Pancreas (tissue), 10 donors: ENCODE measurements around the gene GGCT. TPM values are rescaled to one million over a fixed set of nuclear protein-coding genes. Genes with fewer than 3 reads are reported as not detected.

ENCODE experiments used
- ATAC-seq, 4 donors: fragments of 200-7000 bp; cut with Tn5 transposase; one replicate each; pipeline versions ENCODE4 v1.8.0 to v1.9.1; 2020; ENCODE audit warnings: mild to moderate bottlenecking in 4 of 4, moderate library complexity in 4 of 4
- DNase-seq, 6 donors: peaks; one replicate each; pipeline ENCODE4 v3.0.0-alpha.2; 2020
- FAIRE-seq: peaks from 2 replicates; lab custom pipeline; 2012; peaks lifted over from hg19 to GRCh38; lab: Jason Lieb, UNC
- H3K27ac ChIP-seq, 4 donors: fragments of 200-600 bp; sonication (generic); 1 replicate in 3 of 4; 2 replicates in 1 of 4; pipeline versions ENCODE4 v1.5.0 to v1.8.0; 2020
- H3K27me3 ChIP-seq, 4 donors: fragments of 200-600 bp; one replicate each; pipeline ENCODE4 v1.8.0; 2021
- H3K36me3 ChIP-seq, 3 donors: fragments of 200-600 bp; sonication (generic) in 1 of 3; one replicate each; pipeline versions ENCODE4 v1.5.0 to v1.8.0; 2020 to 2021
- H3K4me1 ChIP-seq, 3 donors: fragments of 200-600 bp; one replicate each; pipeline ENCODE4 v1.8.0; 2021
- H3K4me3 ChIP-seq, 4 donors: fragments of 200-600 bp; sonication (generic) in 2 of 4; one replicate each; pipeline versions ENCODE4 v1.5.0 to v1.8.0; 2020 to 2021
- H3K9me3 ChIP-seq, 4 donors: fragments of 200-600 bp; one replicate each; pipeline ENCODE4 v1.8.0; 2021
- CTCF ChIP-seq, 4 donors: fragments of 200-600 bp; sonication (generic) in 3 of 4; IDR thresholded peaks; one replicate each; pipeline versions ENCODE4 v1.5.0 to v1.8.0; 2021; ENCODE audit warnings: antibody characterized with exemption in 4 of 4
- WGBS, 2 donors: extraction: QIAGEN DNeasy Blood & Tissue Kit; methylation state at CpG; one replicate each; pipeline ENCODE4 v1.1.7; 2013; 5-methylcytosine and 5-hydroxymethylcytosine counted together
- intact Hi-C, 3 donors: fragments of 100-400 bp; cut with DNase I; formaldehyde crosslinking; loops; one replicate each; pipeline versions ENCODE4 v1.11.1 to v1.14.2; 2022
- polyA plus RNA-seq, 2 donors: library from polyadenylated mRNA; stranded (reverse); fragments of 200-250 nt; gene quantifications; one replicate each; pipeline ENCODE4 v1.2.3, GENCODE V29; 2013
- total RNA-seq, 6 donors: library from RNA; stranded (reverse); fragmentation: NEBNext Ultra II Directional in 4 of 6; extraction: Animal tissue kit (Norgen Biotek cat#: 25700) in 4 of 6; gene quantifications; one replicate each; pipeline versions ENCODE4 v1.2.1 to v1.2.4, GENCODE V29; 2021 to 2023
- donor health status: healthy with polysubstance abuse.
- donor health status: DM: no; HTN: no; CAD: no; lungs with moderate emphysema.
- donor health status: DM: no; HTN: no; CAD: no.
- donor health status: control.
- donor health status: control.
- donor health status: Bipolar disorder and iron deficiency.
- donor health status: DM: yes; HTN: yes; CAD: no.
- donor health status: DM: no; HTN: no; CAD: no.
- donor health status: DM: no; HTN: no; CAD: no.
- donor health status: DM: yes; HTN: yes; CAD: no.

Gene GGCT
- 10 to 100 TPM in 5 of 6 donors, 1 to 10 TPM in 1; 9.6 to 18.9 (median 15.6) TPM for total RNA-seq
- 10 to 100 TPM; 26.8 to 30.3 TPM for polyA plus RNA-seq

GRCh38 chr7:30504301-30505173, at the start of gene GGCT:
GGCT (minus strand) TSS chr7:30504829; CDS start chr7:30504709, 120 bp downstream.
- Histone ChIP-seq H3K36me3 (no peaks in the 10 kb centered on the region), H3K27me3 (no peaks in the 10 kb centered on the region), H3K27ac (peak within 1 kb of the TSS; percentile 32 to 78 (median 74)), H3K9me3 (no peaks in the 10 kb centered on the region), H3K4me3 (peak within 1 kb of the TSS; percentile 62 to 97 (median 90)), H3K4me1 (peaks cover 3 to 13% (median 5%) of the 10 kb centered on the region in 3 donors)
- 0% methylated on average over 62 to 64 of the region's 64 CpGs for WGBS, 2 donors
- ATAC-seq: peak; percentile 96 to 99 (median 98)
- peak; percentile 92 to 99 (median 98) for DNase-seq
- intact Hi-C loops: no loop called here
- FAIRE-seq: peak; percentile 64
- TF ChIP-seq CTCF (IDR thresholded peaks at IDR 0.05): no peak

GRCh38 chr7:30553546-30553945, 48.9 kb upstream of the GGCT start:
- intact Hi-C loops: no loop called here
- no peak for TF ChIP-seq CTCF (IDR thresholded peaks at IDR 0.05)
- ATAC-seq: no peak
- Histone ChIP-seq H3K4me3 (no peak overlapping the region), H3K36me3 (no peaks in the 10 kb centered on the region), H3K27me3 (no peaks in the 10 kb centered on the region), H3K9me3 (no peaks in the 10 kb centered on the region), H3K27ac (no peak overlapping the region), H3K4me1 (peaks cover 2 to 13% (median 11%) of the 10 kb centered on the region in 3 donors)
- FAIRE-seq: no peak
- 74 to 86% methylated on average over 3 of the region's 3 CpGs for WGBS, 2 donors
- no peak for DNase-seq

GRCh38 chr7:30553141-30553540, 48.5 kb upstream of the GGCT start:
- no peak for ATAC-seq
- intact Hi-C loops: no loop called here
- Histone ChIP-seq H3K27ac (no peak overlapping the region), H3K4me1 (peaks cover 2 to 13% (median 11%) of the 10 kb centered on the region in 3 donors), H3K4me3 (no peak overlapping the region), H3K27me3 (no peaks in the 10 kb centered on the region), H3K36me3 (no peaks in the 10 kb centered on the region), H3K9me3 (no peaks in the 10 kb centered on the region)
- DNase-seq: no peak
- FAIRE-seq: no peak
- no peak for TF ChIP-seq CTCF (IDR thresholded peaks at IDR 0.05)

GRCh38 chr7:30552330-30552729, 47.7 kb upstream of the GGCT start:
- no peak for FAIRE-seq
- intact Hi-C loops: no loop called here
- TF ChIP-seq CTCF (IDR thresholded peaks at IDR 0.05): no peak

More at GRCh38 chr7:30552330-30552729, 47.7 kb upstream of the GGCT start:
- H3K4me3 ChIP-seq: no peak overlapping the region
- no peak overlapping the region for H3K27ac ChIP-seq
- ATAC-seq (no peak), DNase-seq (no peak)
- no peaks in the 10 kb centered on the region for H3K36me3 ChIP-seq
- no peaks in the 10 kb centered on the region for H3K27me3 ChIP-seq
- H3K4me1 ChIP-seq: peaks cover 2 to 13% (median 11%) of the 10 kb centered on the region in 3 donors
- WGBS, 2 donors: 71 to 95% methylated on average over 1 of the region's 1 CpG
- no peaks in the 10 kb centered on the region for H3K9me3 ChIP-seq
